ENCODE data around the gene GTPBP1.

Gene GTPBP1

DNA sequence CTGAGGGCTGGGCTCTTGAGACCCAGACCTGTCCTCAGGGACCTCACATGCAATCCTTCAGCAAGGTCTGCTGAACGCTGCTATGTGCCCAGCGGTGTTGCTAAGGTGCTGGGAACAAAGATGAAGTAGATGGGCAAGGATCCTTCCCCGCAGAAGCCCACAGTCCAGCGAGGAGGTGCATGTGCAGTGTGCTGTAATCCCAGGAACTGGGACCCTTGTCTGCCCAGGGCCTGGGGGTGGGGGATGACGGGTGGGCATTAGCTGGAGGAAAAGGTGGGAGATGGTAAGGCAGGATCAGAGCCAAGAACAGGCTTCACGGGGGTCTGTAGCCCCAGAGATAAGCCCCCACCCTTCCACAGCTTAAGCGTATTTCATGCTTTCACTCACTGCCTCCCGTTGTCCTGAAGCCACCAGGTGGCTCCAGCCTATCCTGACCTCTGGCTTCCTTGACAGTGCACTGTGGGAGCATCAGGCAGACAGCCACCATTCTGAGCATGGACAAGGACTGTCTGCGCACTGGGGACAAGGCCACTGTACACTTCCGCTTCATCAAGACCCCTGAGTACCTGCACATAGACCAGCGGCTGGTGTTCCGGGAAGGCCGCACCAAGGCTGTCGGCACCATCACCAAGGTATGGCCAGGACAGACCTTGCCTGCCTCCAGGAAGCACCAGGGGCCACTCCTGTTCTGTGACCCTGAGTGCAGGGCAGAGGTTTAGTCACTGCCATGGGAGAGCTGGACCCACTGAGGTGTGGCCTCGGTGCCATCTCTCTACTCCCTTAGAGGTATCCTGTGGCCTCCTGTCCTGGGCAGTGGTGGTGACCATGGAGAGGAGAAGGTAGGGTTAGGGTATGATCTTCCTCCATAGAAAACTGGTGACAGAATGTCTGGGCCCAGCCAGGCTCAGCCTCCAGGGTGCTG, 22.0 kb downstream of the GTPBP1 start:
- no peak for DNase-seq

- DNase-seq, result no peak
These were observed 23.4 kb downstream of the GTPBP1 start for GRCh38 chr22:38728871-38729796.

DNA sequence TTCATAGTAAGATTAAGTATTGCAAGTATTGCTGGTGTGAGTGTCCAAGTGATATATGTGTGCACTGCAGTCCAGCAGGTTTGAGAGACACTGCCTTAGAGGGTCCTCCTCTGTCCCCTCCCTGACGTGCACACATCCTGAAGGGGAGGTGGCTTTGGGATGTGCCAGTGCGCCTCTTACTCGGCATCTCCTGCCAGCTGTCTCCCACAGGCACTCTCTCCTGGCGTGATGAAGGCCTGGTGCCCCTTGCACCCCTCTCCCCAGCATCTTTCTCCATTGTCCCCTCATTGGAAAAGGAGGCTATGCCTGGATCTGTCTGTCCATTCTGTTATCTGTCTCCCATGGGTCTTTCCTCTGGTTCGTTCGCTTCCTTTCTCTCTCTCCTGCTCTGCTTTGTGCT, 24.2 kb downstream of the GTPBP1 start:
- DNase-seq, result no peak

DNA sequence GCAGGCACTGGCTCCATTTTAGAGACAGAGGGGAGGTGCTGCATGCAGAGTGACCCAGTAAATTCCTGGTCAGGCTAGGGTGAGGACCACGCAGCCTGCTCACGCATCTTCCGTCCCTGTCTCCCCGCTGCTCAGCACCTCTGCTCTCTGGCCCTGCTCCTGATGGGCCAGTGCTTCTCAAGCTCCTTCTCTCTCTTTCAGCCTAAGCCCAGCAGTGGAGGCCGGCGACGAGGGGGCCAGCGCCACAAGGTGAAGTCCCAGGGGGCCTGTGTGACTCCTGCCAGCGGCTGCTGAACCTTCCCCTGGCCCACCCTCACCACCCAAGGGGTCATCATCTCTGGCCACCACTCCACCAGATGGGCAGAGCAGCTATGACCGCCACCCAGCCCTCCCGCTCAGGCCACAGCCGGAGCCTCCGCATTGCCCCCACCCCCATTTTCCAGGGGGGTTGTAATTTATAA, 24.7 kb downstream of the GTPBP1 start:
- DNase-seq, result no peak

DNA sequence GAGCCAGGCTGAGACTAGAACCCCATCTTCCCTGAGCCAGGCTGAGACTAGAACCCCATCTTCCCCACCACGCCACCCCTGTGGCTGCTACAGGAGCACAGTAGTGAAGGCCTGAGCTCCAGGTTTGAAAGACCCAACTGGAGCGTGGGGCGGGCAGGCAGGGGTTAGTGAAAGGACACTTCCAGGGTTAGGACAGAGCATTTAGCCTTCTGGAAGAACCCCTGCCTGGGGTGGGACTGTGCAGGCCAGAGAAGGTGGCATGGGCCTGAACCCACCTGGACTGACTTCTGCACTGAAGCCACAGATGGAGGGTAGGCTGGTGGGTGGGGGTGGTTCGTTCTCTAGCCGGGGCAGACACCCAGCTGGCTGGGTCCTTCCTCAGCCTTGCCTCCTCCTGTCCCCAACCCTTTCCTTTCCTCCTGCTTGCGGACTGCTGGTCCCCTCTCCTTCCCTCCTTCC, 26.0 kb downstream of the GTPBP1 start:
- DNase-seq, result no peak

- no peak for DNase-seq
These were observed 26.6 kb downstream of the GTPBP1 start for GRCh38 chr22:38732251-38732815.

DNA sequence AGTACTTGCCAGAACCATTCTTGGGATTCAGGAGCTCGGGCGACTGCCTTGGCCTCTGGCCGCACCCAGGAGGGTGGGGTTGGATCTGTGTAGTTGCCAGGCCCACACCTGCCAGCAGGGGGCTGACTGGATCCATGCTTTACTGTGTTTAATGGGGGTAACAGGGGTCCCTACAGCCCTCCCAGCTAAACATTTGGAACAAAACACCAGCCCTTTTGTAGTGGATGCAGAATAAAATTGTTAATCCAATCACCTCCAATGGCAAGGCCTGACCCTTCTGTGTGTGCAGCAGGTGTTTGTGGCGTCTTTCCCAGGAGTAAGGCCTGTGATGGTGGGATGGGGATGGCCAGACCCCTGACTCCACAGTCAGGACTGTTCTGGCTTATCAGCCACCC, 27.6 kb downstream of the GTPBP1 start:
- peak; percentile 44 for DNase-seq

DNA sequence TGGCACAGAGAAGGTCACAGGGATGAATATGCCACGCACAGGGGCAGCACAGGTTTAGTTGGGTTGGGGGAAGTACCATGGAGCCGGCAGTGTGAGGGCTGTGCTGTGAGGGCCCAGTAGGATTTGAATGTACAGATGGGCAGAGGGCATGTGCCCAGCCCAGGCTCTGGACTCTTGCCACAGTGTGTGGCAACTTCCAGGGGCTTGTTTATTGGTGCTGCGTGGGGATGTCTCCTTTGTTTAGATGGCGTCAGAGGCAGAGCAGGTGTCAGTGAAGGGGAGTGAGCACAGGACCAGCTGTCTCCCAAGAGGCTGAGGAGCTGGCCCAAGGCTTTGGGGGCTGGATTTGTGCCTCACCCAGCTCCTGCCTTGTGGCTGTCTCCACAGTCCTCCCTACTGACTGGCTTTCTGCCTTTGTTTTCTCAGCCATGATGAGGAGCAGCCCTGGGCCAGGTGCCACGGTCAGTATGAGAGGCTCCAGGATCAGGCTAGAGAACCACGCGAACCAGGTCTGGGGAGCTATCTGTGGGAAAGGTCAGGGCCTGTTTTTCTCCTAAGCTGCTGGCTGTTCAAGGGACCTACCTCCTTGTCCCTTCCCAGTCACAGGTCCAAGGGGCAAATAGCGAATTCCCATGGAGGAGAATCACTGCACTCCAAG, 28.1 kb downstream of the GTPBP1 start:
- DNase-seq, result no peak

DNA sequence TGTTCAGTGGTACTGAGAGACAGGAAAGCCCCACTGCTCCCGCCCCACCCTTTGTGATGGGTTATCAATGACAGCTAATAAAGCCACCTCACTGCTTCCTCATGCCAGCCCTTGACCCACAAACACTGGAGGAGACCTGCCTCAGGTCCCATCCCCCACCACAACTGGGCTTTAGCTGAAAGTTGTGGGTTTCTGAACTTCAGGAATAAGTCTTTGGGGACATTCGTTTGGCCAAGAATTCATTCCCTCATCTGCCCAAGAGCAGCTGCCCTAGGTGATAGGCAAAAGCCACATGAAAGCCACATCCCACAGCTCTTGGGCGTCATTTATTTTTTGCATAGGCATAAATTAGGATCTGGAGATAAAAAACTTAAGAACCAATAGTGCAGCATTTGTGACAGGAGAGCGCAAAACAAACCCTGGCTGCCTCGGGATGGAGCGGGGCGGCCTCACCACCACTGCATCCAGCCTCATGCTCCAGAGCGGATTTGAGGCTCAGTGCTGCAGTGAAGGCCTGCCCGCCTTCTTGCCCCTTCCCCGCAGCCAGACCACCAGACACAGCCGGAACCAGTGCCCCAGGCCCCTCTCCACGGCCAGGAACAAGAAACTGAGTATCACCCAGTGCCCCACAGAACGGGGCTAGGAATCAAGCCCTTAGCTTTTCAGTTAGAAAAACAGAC, 28.8 kb downstream of the GTPBP1 start:
- no peak for DNase-seq

- no peak for DNase-seq
These were observed 29.4 kb downstream of the GTPBP1 start for GRCh38 chr22:38735126-38735464.

DNA sequence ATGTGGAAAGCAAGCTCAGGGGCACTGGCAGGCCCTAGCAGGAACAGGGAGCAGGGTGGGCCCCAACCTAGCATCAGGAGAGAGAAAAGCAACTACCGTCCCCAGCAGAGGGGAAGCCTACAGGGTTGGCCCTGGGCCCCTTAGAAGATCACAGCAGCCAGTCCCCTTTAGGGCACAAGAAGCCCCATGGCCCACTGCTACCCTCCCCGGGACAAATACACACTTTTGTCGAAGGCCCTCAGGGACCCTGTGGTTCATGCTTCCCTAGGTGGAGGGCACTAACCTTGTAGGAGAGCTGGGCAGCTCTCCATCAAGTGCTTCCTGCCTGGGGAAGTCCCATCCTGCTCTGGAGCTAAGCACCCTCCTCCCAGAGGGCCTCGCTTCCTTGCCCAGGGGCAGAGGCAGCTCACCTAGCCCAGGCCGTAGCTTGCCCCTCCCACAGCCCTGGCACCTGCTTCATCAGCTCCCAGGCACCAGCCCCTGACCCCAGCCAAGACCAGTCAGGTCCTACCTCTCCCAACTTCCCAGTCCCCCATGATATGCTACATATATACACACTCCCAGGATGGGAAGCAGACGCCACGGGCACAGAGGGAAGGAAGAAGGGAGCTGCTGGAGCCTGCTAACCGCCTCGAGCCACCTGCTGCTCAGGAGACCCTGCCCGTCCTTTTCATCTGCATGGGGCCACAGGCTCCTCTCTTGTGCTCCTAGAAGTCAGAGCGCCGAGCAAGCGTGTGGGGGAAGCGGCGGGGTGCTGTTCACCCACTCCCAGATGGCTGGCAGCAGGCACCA, 29.9 kb downstream of the GTPBP1 start:
- DNase-seq, result no peak

DNA sequence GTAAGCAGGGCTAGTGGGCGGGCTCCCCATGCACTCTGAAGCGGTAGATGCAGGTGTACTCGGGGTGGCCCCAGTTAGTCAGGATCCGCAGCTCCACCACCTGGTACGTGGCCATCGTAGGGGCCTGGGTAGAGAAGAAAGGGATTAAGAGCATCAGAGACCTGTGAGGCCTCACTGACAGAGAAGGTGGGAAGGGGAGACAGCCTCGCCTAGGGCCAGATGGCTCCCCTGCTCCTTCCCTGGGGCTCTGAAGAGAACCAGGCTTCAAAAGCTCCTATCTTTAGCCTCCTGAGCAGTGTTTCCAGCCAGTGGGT, 30.5 kb downstream of the GTPBP1 start:
- DNase-seq, result no peak

DNA sequence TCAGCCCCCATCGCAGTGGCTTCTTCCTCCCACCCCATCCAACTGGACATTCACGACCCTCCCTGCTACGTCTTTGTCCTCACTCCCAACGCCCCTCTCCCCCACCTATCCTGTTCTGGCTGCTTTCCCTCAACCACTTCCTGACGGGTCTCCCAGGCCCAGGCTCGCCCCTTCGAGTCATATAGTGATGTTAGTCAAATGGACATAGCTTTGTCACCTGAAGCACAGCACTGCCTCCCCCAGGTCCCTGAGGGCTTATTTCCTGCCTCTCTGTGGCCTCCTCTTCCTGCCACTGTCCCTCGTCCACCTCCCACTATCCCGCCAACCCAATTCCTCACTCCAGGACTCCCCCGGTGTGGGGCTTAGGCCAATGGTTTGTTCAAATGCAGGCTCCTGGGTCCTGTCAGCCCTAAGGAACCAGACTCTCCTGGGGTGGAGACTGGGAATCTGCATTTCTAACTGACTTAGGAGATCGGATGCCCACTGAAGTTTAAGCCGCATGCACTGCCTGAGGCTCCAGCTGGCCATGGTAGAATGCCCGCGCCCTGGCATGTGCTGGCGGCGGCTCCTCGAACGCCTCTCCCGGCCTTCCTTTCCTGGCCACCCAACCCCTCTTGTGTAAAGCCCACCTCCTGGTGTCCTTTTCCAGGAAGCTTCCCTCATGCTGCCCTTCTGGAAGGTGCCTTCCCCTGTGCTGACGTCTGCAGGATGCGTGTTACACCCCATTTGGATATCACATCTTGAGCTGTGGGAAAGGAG, 31.7 kb downstream of the GTPBP1 start:
- DNase-seq, result no peak

GRCh38 chr22:38738475-38739070, 32.8 kb downstream of the GTPBP1 start:
- DNase-seq, result no peak

GRCh38 chr22:38739300-38740055, 33.7 kb downstream of the GTPBP1 start:
- DNase-seq, result no peak

DNA sequence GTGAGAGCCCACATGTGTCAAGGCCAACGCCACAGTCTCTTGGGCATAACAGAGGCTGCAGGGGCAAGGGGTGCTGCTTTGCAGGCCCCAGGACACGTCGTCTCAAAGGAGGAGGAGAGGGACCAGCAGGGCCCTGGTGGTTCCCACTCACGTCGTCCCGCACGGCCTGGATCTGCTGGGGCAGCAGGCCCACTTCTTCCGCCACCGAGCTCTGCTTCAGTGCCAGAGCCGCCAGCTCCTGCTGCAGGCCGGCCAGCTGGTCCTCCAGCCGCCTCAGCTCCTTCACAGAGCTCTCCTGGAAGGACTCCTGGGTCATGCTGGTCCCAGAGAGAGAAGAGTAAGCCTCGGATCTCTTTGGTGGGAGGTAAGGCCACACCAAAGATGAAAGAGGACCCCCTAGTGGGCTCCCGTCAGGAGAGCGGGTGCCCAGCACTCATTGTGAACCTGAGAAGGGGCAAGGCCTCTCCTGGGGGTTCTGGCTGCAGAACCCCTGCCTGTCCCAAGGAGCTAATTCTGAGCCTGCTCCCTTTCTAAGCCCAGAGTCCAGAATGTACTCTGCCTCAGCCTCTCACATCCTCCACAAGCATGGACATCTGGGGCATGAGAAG, 34.5 kb downstream of the GTPBP1 start:
- DNase-seq, result no peak

- DNase-seq, result no peak
These were observed 35.0 kb downstream of the GTPBP1 start for GRCh38 chr22:38740754-38741153.

GRCh38 chr22:38741166-38741565, 35.4 kb downstream of the GTPBP1 start:
- no peak for DNase-seq

- DNase-seq, result no peak
These were observed 35.8 kb downstream of the GTPBP1 start for GRCh38 chr22:38741576-38741975.

Data from activated effector memory CD4-positive, alpha-beta T cell treated with Interleukin-2 at 50 U/mL for 16 hours (primary cell).